ENCODE measurements around the gene MT4. TPM values are rescaled to one million over a fixed set of nuclear protein-coding genes. Genes with fewer than 3 reads are reported as not detected.
A peak's percentile ranks its signal among the peaks of the same experiment; 100 is the strongest.

Gene MT4
- total RNA-seq: not detected

GRCh38 chr16:56564793-56565477, at the start of gene MT4:
MT4 (plus strand) TSS chr16:56565073; CDS start chr16:56565129, 56 bp downstream.
- no peak for DNase-seq

GRCh38 chr16:56515665-56516064, 49.2 kb upstream of the MT4 start:
- intact Hi-C loops (cut with DNase I): loop anchor here (10.0 kb wide), 1 partner anchor 189 kb away; no protein-coding TSS in a partner anchor
- DNase-seq: no peak
- TF ChIP-seq POLR2A (IDR thresholded peaks at IDR 0.05): no peak
- TF ChIP-seq, protein P1, sequence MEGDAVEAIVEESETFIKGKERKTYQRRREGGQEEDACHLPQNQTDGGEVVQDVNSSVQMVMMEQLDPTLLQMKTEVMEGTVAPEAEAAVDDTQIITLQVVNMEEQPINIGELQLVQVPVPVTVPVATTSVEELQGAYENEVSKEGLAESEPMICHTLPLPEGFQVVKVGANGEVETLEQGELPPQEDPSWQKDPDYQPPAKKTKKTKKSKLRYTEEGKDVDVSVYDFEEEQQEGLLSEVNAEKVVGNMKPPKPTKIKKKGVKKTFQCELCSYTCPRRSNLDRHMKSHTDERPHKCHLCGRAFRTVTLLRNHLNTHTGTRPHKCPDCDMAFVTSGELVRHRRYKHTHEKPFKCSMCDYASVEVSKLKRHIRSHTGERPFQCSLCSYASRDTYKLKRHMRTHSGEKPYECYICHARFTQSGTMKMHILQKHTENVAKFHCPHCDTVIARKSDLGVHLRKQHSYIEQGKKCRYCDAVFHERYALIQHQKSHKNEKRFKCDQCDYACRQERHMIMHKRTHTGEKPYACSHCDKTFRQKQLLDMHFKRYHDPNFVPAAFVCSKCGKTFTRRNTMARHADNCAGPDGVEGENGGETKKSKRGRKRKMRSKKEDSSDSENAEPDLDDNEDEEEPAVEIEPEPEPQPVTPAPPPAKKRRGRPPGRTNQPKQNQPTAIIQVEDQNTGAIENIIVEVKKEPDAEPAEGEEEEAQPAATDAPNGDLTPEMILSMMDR (IDR thresholded peaks at IDR 0.05): no peak
- no peak overlapping the region for H3K4me3 ChIP-seq
- H3K27ac ChIP-seq: no peak overlapping the region
- WGBS, 2 donors: 78% methylated on average over 6 of the region's 6 CpGs
- H3K9me3 ChIP-seq: no peaks in the 10 kb centered on the region
- no peaks in the 10 kb centered on the region for H3K27me3 ChIP-seq
- H3K4me1 ChIP-seq: peaks cover 39% of the 10 kb centered on the region
- no peak for ATAC-seq
- H3K36me3 ChIP-seq (replicated peaks in 1 of 2; ENCODE audit: insufficient read depth in 1 of 2, low read depth in 2 of 2): no peaks in the 10 kb centered on the region

More at GRCh38 chr16:56564793-56565477, at the start of gene MT4:
- no peaks in the 10 kb centered on the region for H3K9me3 ChIP-seq
- intact Hi-C loops (cut with DNase I): no loop called here
- TF ChIP-seq POLR2A (IDR thresholded peaks at IDR 0.05): no peak
- TF ChIP-seq, protein P1 (IDR thresholded peaks at IDR 0.05): no peak
- H3K27ac ChIP-seq: no peak within 1 kb of the TSS
- ATAC-seq: no peak
- H3K27me3 ChIP-seq: no peaks in the 10 kb centered on the region
- 64 to 80% methylated on average over 4 to 12 of the region's 12 CpGs for WGBS, 2 donors
- no peaks in the 10 kb centered on the region for H3K4me1 ChIP-seq
- H3K36me3 ChIP-seq (replicated peaks in 1 of 2; ENCODE audit: insufficient read depth in 1 of 2, low read depth in 2 of 2): no peaks in the 10 kb centered on the region
- H3K4me3 ChIP-seq: no peak within 1 kb of the TSS

DNA sequence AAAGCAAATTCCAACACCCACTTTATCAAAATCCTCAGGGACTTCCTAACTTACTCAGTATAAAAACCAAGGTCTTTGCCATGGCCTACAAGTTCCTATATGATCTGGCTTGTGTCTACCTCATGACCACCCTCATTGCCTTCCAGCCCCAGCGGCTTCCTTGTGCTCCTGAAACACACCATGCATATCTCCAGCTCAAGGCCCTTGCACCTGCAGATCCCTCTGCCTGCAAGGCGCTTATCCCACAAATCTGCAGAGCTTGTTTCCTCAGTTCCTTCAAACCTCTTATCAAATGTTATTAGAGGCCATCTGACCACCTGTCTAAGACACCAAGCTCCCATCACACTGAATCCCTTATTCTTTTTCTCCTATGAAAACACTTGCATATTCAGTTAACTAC, 47.7 kb upstream of the MT4 start:
- no peaks in the 10 kb centered on the region for H3K27me3 ChIP-seq
- no peaks in the 10 kb centered on the region for H3K9me3 ChIP-seq
- H3K4me3 ChIP-seq: no peak overlapping the region
- H3K27ac ChIP-seq: no peak overlapping the region
- ATAC-seq: no peak
- H3K4me1 ChIP-seq: peaks cover 39% of the 10 kb centered on the region
- TF ChIP-seq, protein P1 (IDR thresholded peaks at IDR 0.05): no peak
- TF ChIP-seq POLR2A (IDR thresholded peaks at IDR 0.05): no peak
- DNase-seq: no peak
- intact Hi-C loops (cut with DNase I): loop anchor here (10.0 kb wide), 1 partner anchor 188 kb away; no protein-coding TSS in a partner anchor
- H3K36me3 ChIP-seq (replicated peaks in 1 of 2; ENCODE audit: insufficient read depth in 1 of 2, low read depth in 2 of 2): no peaks in the 10 kb centered on the region
- 92 to 93% methylated on average over 2 of the region's 2 CpGs for WGBS, 2 donors

DNA sequence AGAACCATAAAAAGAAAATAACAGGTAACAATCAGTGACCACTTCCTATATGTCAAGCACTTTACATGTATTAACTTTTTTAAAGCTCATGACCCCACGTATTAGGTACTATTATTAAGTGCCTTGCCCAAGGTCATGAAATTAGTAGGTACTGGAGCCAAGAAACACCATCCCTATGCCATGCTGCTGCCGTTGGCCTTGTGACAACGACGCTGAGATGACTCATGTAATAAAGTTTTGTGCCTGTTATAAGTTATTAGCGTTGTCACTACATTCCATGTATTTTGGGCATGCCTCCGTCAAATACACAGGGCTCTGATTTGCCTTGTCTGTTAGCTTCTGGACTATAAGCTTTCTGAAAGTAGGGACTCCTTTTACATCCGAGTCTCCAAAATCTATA, 46.4 kb upstream of the MT4 start:
- Histone ChIP-seq H3K27me3 (no peaks in the 10 kb centered on the region), H3K4me1 (peaks cover 37% of the 10 kb centered on the region), H3K4me3 (no peak overlapping the region), H3K9me3 (no peaks in the 10 kb centered on the region), H3K36me3 (replicated peaks in 1 of 2; ENCODE audit: insufficient read depth in 1 of 2, low read depth in 2 of 2) (no peaks in the 10 kb centered on the region), H3K27ac (no peak overlapping the region)
- peak in 1 of 4 donors; percentile 22 for DNase-seq
- no peak for TF ChIP-seq POLR2A (IDR thresholded peaks at IDR 0.05)
- TF ChIP-seq, protein P1 (IDR thresholded peaks at IDR 0.05): no peak
- WGBS, 2 donors: 60 to 68% methylated on average over 7 of the region's 7 CpGs
- no peak for ATAC-seq
- intact Hi-C loops (cut with DNase I): loop anchor here (10.0 kb wide), 1 partner anchor 186 kb away; no protein-coding TSS in a partner anchor

Data from body of pancreas (tissue), 4 donors.